Loucy (cell line): Measurements from ENCODE around the gene TMEM267.
"Not testable (repeated sequence)": the region's sequence is repeated elsewhere in the genome, so short reads cannot be mapped to it uniquely, and the experiment has no call there.

Source experiments
- H2AFZ ChIP-seq: fragments of 200-600 bp; sonication (generic); 2 replicates; pipeline ENCODE4 v1.6.0; 2016; ENCODE audit warnings: antibody characterized with exemption, mild to moderate bottlenecking, low read length, moderate library complexity
- H3F3A ChIP-seq: fragments of 200-600 bp; 2 replicates; pipeline ENCODE4 v1.6.0; 2016; ENCODE audit warnings: antibody characterized with exemption, low read depth, mild to moderate bottlenecking
- H3K27me3 ChIP-seq: fragments of 200-600 bp; sonication (generic); 2 replicates; pipeline ENCODE4 v1.6.1; 2014; ENCODE audit warnings: low read length, mild to moderate bottlenecking; ENCODE audit not compliant: insufficient read depth, poor library complexity, severe bottlenecking
- H3K36me3 ChIP-seq: fragments of 200-600 bp; sonication (generic); 2 replicates; pipeline ENCODE4 v1.6.1; 2016; ENCODE audit warnings: low read length; ENCODE audit not compliant: insufficient read depth
- H3K4me1 ChIP-seq: fragments of 200-600 bp; sonication (generic); 2 replicates; pipeline ENCODE4 v1.5.1; 2014; ENCODE audit warnings: low read length, mild to moderate bottlenecking; ENCODE audit not compliant: insufficient read depth, poor library complexity, severe bottlenecking
- H3K4me2 ChIP-seq: fragments of 200-600 bp; sonication (generic); 2 replicates; pipeline ENCODE4 v1.6.0; 2014; ENCODE audit warnings: antibody characterized with exemption, low read length, low read depth, mild to moderate bottlenecking; ENCODE audit not compliant: poor library complexity, severe bottlenecking
- H3K4me3 ChIP-seq: fragments of 200-600 bp; sonication (generic); 2 replicates; pipeline ENCODE4 v1.5.1; 2014; ENCODE audit warnings: low read length, mild to moderate bottlenecking, mixed read lengths; ENCODE audit not compliant: poor library complexity, severe bottlenecking
- H3K79me2 ChIP-seq: fragments of 200-600 bp; sonication (generic); 2 replicates; pipeline ENCODE4 v1.6.1; 2014; ENCODE audit warnings: low read length; ENCODE audit not compliant: insufficient read depth
- H3K9ac ChIP-seq: fragments of 200-600 bp; sonication (generic); 2 replicates; pipeline ENCODE4 v1.6.0; 2014; ENCODE audit warnings: mild to moderate bottlenecking, low read depth, low read length, moderate library complexity; ENCODE audit not compliant: poor library complexity, severe bottlenecking
- H3K9me2 ChIP-seq: fragments of 200-600 bp; sonication (generic); replicated peaks from 2 replicates; pipeline ENCODE4 v1.6.1; 2016; ENCODE audit warnings: low read depth, low read length, mixed read lengths
- H3K9me3 ChIP-seq: fragments of 200-600 bp; sonication (generic); 2 replicates; pipeline ENCODE4 v1.6.1; 2014; ENCODE audit warnings: mild to moderate bottlenecking, antibody characterized with exemption, low read length, low read depth; ENCODE audit not compliant: insufficient read depth
- H4K20me1 ChIP-seq: fragments of 200-600 bp; sonication (generic); 2 replicates; pipeline ENCODE4 v1.6.0; 2014; ENCODE audit warnings: antibody characterized with exemption, low read length, mild to moderate bottlenecking; ENCODE audit not compliant: insufficient read depth, poor library complexity, severe bottlenecking
- CTCF ChIP-seq: fragments of 200-600 bp; sonication (generic); conservative IDR thresholded peaks from 2 replicates; pipeline ENCODE4 v1.5.1; 2014; ENCODE audit warnings: mild to moderate bottlenecking, antibody characterized with exemption, low read length
- EZH2phosphoT487 ChIP-seq: fragments of 200-600 bp; IDR thresholded peaks from 2 replicates; pipeline ENCODE4 v1.6.1; 2018; ENCODE audit warnings: antibody characterized with exemption, mild to moderate bottlenecking, moderate library complexity, borderline replicate concordance

TMEM267 gene

DNA sequence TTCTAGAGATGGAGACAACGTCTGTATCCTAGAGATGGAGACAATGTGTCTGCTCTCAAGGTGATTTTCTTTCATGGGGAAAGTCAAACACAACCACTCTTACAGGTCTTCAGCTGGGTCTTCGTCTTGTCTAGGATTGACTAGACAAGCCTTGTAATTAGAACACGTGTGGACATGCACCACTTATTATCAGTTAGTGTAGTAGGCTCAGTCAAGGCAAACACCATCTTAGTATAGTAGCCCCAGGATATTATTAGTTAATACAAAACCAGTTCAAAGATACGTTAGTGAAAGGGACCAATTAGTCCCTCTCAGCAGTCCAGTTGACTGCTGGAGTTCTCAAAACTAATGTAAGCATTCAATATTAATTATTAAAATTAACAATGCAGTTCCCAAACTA lies 56.4 kb downstream of the TMEM267 start:
- Histone ChIP-seq H3K9me3 (no peaks in the 10 kb centered on the region), H3K9me2 (no peaks in the 10 kb centered on the region), H3K79me2 (no peaks in the 10 kb centered on the region), H3K27me3 (no peaks in the 10 kb centered on the region), H3K36me3 (no peaks in the 10 kb centered on the region), H3F3A (no peaks in the 10 kb centered on the region), H3K4me1 (no peaks in the 10 kb centered on the region), H3K4me2 (no peak overlapping the region), H3K9ac (no peak overlapping the region), H2AFZ (no peak overlapping the region), H4K20me1 (no peaks in the 10 kb centered on the region), H3K4me3 (no peak overlapping the region)
- TF ChIP-seq EZH2phosphoT487 (no peak), CTCF (no peak)

- no peak for TF ChIP-seq EZH2phosphoT487
- no peak for TF ChIP-seq CTCF
- H3K36me3 ChIP-seq = no peaks in the 10 kb centered on the region
- no peaks in the 10 kb centered on the region for H3K9me3 ChIP-seq
- H3K9ac ChIP-seq = no peak overlapping the region
- no peaks in the 10 kb centered on the region for H3K4me1 ChIP-seq
- no peaks in the 10 kb centered on the region for H3K27me3 ChIP-seq
- H3K4me3 ChIP-seq = no peak overlapping the region
- H3K4me2 ChIP-seq = no peak overlapping the region
- H3K9me2 ChIP-seq = no peaks in the 10 kb centered on the region
- no peak overlapping the region for H2AFZ ChIP-seq
- H3K79me2 ChIP-seq = no peaks in the 10 kb centered on the region
- no peaks in the 10 kb centered on the region for H3F3A ChIP-seq
- no peaks in the 10 kb centered on the region for H4K20me1 ChIP-seq
Observed at GRCh38 chr5:43425983-43426382, 57.7 kb downstream of the TMEM267 start.

GRCh38 chr5:43423086-43423485 lies 60.6 kb downstream of the TMEM267 start:
- not testable (repeated sequence) for H3K4me1 ChIP-seq, H3K9me3 ChIP-seq, H3K27me3 ChIP-seq, H3K4me3 ChIP-seq, H2AFZ ChIP-seq, H3K36me3 ChIP-seq, H3K4me2 ChIP-seq, H3K79me2 ChIP-seq, H4K20me1 ChIP-seq, H3K9me2 ChIP-seq, H3K9ac ChIP-seq, H3F3A ChIP-seq

GRCh38 chr5:43422143-43422542 lies 61.5 kb downstream of the TMEM267 start:
- Histone ChIP-seq H3K27me3 (no peaks in the 10 kb centered on the region), H3K4me1 (no peaks in the 10 kb centered on the region), H3K9me3 (no peaks in the 10 kb centered on the region), H3K4me3 (no peak overlapping the region), H2AFZ (no peak overlapping the region), H4K20me1 (no peaks in the 10 kb centered on the region), H3K9me2 (no peaks in the 10 kb centered on the region), H3F3A (no peaks in the 10 kb centered on the region), H3K79me2 (no peaks in the 10 kb centered on the region), H3K9ac (no peak overlapping the region), H3K4me2 (no peak overlapping the region), H3K36me3 (no peaks in the 10 kb centered on the region)
- TF ChIP-seq CTCF (no peak), EZH2phosphoT487 (no peak)
